GM12878 (cell line): Measurements from ENCODE around the gene SRGAP2C. TPM values are rescaled to one million over a fixed set of nuclear protein-coding genes. Genes with fewer than 3 reads are reported as not detected.
"Not testable (repeated sequence)": the region's sequence is repeated elsewhere in the genome, so short reads cannot be mapped to it uniquely, and the experiment has no call there.

Experiments used
- ATAC-seq: fragments of 200-7000 bp; cut with Tn5 transposase; 3 replicates; pipeline ENCODE4 v1.9.1; 2020; ENCODE audit warnings: mild to moderate bottlenecking, moderate library complexity
- BruUV-seq: library from RNA; stranded (reverse); fragments of 400-500 nt; replicated peaks from 2 replicates; lab custom pipeline; 2021; lab: Mats Ljungman, UMichigan
- CTCF ChIA-PET: fragments of 300-600 bp; sonication (Branson Sonifier 250); formaldehyde crosslinking; extraction: SDS; loops from one replicate; lab custom pipeline; 2021; ENCODE audit warnings: inconsistent platforms; lab: Yijun Ruan, JAX
- POLR2A ChIA-PET: fragments of 350-600 bp; formaldehyde crosslinking; extraction: SDS; loops from one replicate; lab custom pipeline; 2021; ENCODE audit warnings: inconsistent platforms; lab: Charles Lee
- RAD21 ChIA-PET: fragments of 300-600 bp; sonication (Branson Sonifier 250); formaldehyde crosslinking; loops from one replicate; lab custom pipeline; 2023; ENCODE audit warnings: antibody characterized with exemption; ENCODE audit not compliant: unreplicated experiment; lab: Charles Lee
- SMC1A ChIA-PET: fragments of 300-600 bp; sonication (Branson Sonifier 250); formaldehyde crosslinking; loops from one replicate; lab custom pipeline; 2023; ENCODE audit not compliant: unreplicated experiment, uncharacterized antibody; lab: Charles Lee
- DNase-seq: peaks from one replicate; pipeline ENCODE4 v3.0.0-alpha.2; 2011; ENCODE audit warnings: low read depth, low spot score
- FAIRE-seq: peaks from 3 replicates; lab custom pipeline; 2011; peaks lifted over from hg19 to GRCh38; lab: Jason Lieb, UNC
- H2AFZ ChIP-seq: 2 replicates; pipeline ENCODE4 v1.6.0; 2011; ENCODE audit warnings: low read depth, low read length, control low read depth; ENCODE audit not compliant: control insufficient read depth
- H3K27ac ChIP-seq: 2 replicates; pipeline ENCODE4 v1.5.1; 2011; ENCODE audit warnings: control low read depth; ENCODE audit not compliant: control insufficient read depth, insufficient read depth
- H3K27me3 ChIP-seq, 2 experiments: replicated peaks in 1 of 2; 2 replicates each; pipeline versions ENCODE4 v1.6.0 to v1.6.1; 2011; ENCODE audit warnings: low read length in 1 of 2; ENCODE audit not compliant: control insufficient read depth in 2 of 2, insufficient read depth in 2 of 2
- H3K36me3 ChIP-seq, 2 experiments: 2 replicates each; pipeline ENCODE4 v1.5.1; 2011; ENCODE audit warnings: low read length in 1 of 2; ENCODE audit not compliant: control insufficient read depth in 2 of 2, insufficient read depth in 2 of 2
- H3K4me1 ChIP-seq: 2 replicates; pipeline ENCODE4 v1.6.1; 2011; ENCODE audit warnings: mild to moderate bottlenecking, low read length, moderate library complexity, mixed read lengths; ENCODE audit not compliant: control insufficient read depth, insufficient read depth
- H3K4me2 ChIP-seq: 2 replicates; pipeline ENCODE4 v1.6.0; 2011; ENCODE audit warnings: control low read depth; ENCODE audit not compliant: control insufficient read depth, insufficient read depth
- H3K4me3 ChIP-seq: fragments of 200-600 bp; sonication (generic); 2 replicates; pipeline ENCODE4 v1.5.1; 2016
- H3K79me2 ChIP-seq: 2 replicates; pipeline ENCODE4 v1.6.0; 2011; ENCODE audit warnings: low read length; ENCODE audit not compliant: control insufficient read depth, insufficient read depth
- H3K9ac ChIP-seq: 2 replicates; pipeline ENCODE4 v1.8.0; 2011; ENCODE audit warnings: low read length, control low read depth, mixed read lengths; ENCODE audit not compliant: control insufficient read depth, insufficient read depth
- H3K9me3 ChIP-seq: replicated peaks from 3 replicates; pipeline ENCODE4 v1.5.1; 2011; ENCODE audit warnings: mild to moderate bottlenecking, low read length; ENCODE audit not compliant: control insufficient read depth, insufficient read depth
- H4K20me1 ChIP-seq: 2 replicates; pipeline ENCODE4 v1.6.0; 2011; ENCODE audit not compliant: control insufficient read depth, insufficient read depth
- WGBS: methylation state at CpG from one replicate; pipeline ENCODE4 v1.1.6; 2016; ENCODE audit warnings: low lambda C conversion rate; ENCODE audit not compliant: insufficient replicate concordance, insufficient coverage; ENCODE audit errors: missing lambda C conversion rate; 5-methylcytosine and 5-hydroxymethylcytosine counted together
- in situ Hi-C: fragments of 300-500 bp; cut with MboI; formaldehyde crosslinking; loops from 9 replicates; pipeline ENCODE4 v1.14.3; 2018; ENCODE audit warnings: mixed read lengths
- intact Hi-C: fragments of 100-400 bp; cut with micrococcal nuclease; formaldehyde crosslinking; loops from one replicate; pipeline ENCODE4 v1.14.2; 2022; ENCODE audit not compliant: unreplicated experiment
- polyA plus RNA-seq, 11 experiments: library from polyadenylated mRNA; depleted of rRNA in 4 of 11; unstranded in 6 of 11; stranded (reverse) in 5 of 11; fragments of >200 nt; fragmentation: Nextera tagmentation in 4 of 11; fragmentation: Illumina TruSeq in 1 of 11; extraction: Ambion mirVana in 4 of 11; extraction: Trizol in 1 of 11; gene quantifications; 1 replicate in 1 of 11; 2 replicates in 10 of 11; pipeline versions ENCODE4 v1.2.1 to v1.2.3, GENCODE V29; 2011 to 2016; ENCODE audit warnings: inconsistent platforms in 2 of 11, missing spikeins in 2 of 11, low read depth in 1 of 11
- total RNA-seq, 4 experiments: library from RNA; depleted of rRNA in 3 of 4; stranded (reverse); fragments of >200 nt in 3 of 4; fragmentation: Illumina TruSeq in 1 of 4; extraction: Trizol in 1 of 4; gene quantifications; 2 replicates each; pipeline versions ENCODE4 v1.2.1 to v1.2.3, GENCODE V29; 2013 to 2021

Gene SRGAP2C
- total and polyA plus RNA-seq, 10 of the 15 experiments (the other 5 are each of a cell fraction or from before 2014, with no cell fraction given) = 0.82 to 7.6 (median 2.3) TPM

- H3K79me2 ChIP-seq, H3K27ac ChIP-seq, H3K4me2 ChIP-seq, SMC1A ChIA-PET, H4K20me1 ChIP-seq, intact Hi-C loops, H3K4me3 ChIP-seq, POLR2A ChIA-PET, H3K4me1 ChIP-seq, H3K9me3 ChIP-seq, H3K36me3 ChIP-seq, DNase-seq, CTCF ChIA-PET, RAD21 ChIA-PET, in situ Hi-C loops, H2AFZ ChIP-seq, H3K9ac ChIP-seq, BruUV-seq, H3K27me3 ChIP-seq, ATAC-seq, FAIRE-seq: not testable (repeated sequence)
- WGBS = no CpG with 5 or more reads among the region's 1 CpG
Measured at GRCh38 chr1:121321660-121322059, 136.9 kb downstream of the SRGAP2C start.

- CTCF ChIA-PET = not testable (repeated sequence)
Measured at GRCh38 chr1:121324726-121325125, 140.0 kb downstream of the SRGAP2C start.

DNA sequence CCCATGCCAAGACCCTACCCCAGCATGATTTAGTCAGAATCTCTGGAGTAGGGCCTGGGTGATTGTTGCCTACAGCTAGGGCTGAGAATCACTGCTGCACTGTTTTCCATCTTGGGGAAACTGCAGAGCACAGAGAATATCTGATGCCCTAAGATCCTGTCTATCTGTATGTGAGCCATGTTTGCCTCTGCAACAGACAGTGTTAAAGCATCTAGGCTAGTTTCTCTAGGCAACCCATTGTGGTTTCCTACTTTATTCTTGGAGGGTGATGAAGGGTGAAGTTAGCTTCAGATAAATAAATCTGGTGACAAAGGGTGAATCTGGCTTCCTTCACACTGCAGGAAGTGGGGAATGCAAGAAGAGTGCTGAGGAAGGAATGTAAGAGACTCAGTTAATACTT is 147.4 kb downstream of the SRGAP2C start:
- BruUV-seq, FAIRE-seq, RAD21 ChIA-PET: not testable (repeated sequence)

More at GRCh38 chr1:121324726-121325125, 140.0 kb downstream of the SRGAP2C start:
- intact Hi-C loops, H3K27ac ChIP-seq, H3K79me2 ChIP-seq, H2AFZ ChIP-seq, H3K27me3 ChIP-seq, H3K36me3 ChIP-seq, H3K9me3 ChIP-seq, BruUV-seq, RAD21 ChIA-PET, POLR2A ChIA-PET, H4K20me1 ChIP-seq, SMC1A ChIA-PET, H3K4me2 ChIP-seq, ATAC-seq, H3K9ac ChIP-seq, H3K4me3 ChIP-seq, DNase-seq, FAIRE-seq, H3K4me1 ChIP-seq, in situ Hi-C loops: not testable (repeated sequence)

GRCh38 chr1:121332599-121333562 is 148.1 kb downstream of the SRGAP2C start:
- H3K36me3 ChIP-seq, ATAC-seq, RAD21 ChIA-PET, SMC1A ChIA-PET, POLR2A ChIA-PET, DNase-seq, in situ Hi-C loops, H3K4me1 ChIP-seq, H4K20me1 ChIP-seq, H3K4me3 ChIP-seq, BruUV-seq, H3K27me3 ChIP-seq, CTCF ChIA-PET, H2AFZ ChIP-seq, H3K79me2 ChIP-seq, FAIRE-seq, intact Hi-C loops, H3K27ac ChIP-seq, H3K4me2 ChIP-seq, H3K9ac ChIP-seq, H3K9me3 ChIP-seq: not testable (repeated sequence)
- WGBS = no CpG with 5 or more reads among the region's 8 CpGs

More for the DNA sequence above, 147.4 kb downstream of the SRGAP2C start:
- H3K4me2 ChIP-seq, H4K20me1 ChIP-seq, H3K27ac ChIP-seq, H3K4me1 ChIP-seq, POLR2A ChIA-PET, H3K9me3 ChIP-seq, CTCF ChIA-PET, H3K4me3 ChIP-seq, H2AFZ ChIP-seq, H3K36me3 ChIP-seq, H3K9ac ChIP-seq, DNase-seq, in situ Hi-C loops, H3K27me3 ChIP-seq, ATAC-seq, SMC1A ChIA-PET, intact Hi-C loops, H3K79me2 ChIP-seq: not testable (repeated sequence)
